Neuronal stem cell (in vitro differentiated cells): ENCODE data around the gene MYEOV.
A peak's percentile ranks its signal among the peaks of the same experiment; 100 is the strongest.

ENCODE experiments used
- DNase-seq: peaks from one replicate; pipeline ENCODE4 v3.0.0-alpha.2; 2013; ENCODE audit warnings: low spot score
- H2AFZ ChIP-seq: one replicate; pipeline ENCODE4 v1.6.1; 2013; ENCODE audit warnings: mild to moderate bottlenecking, low read length, inconsistent platforms
- H2AK5ac ChIP-seq: 2 replicates; pipeline ENCODE4 v1.6.1; 2013; ENCODE audit warnings: low read depth, mild to moderate bottlenecking, inconsistent platforms, low read length, moderate library complexity, mixed read lengths
- H2BK120ac ChIP-seq: 2 replicates; pipeline ENCODE4 v1.6.1; 2013; ENCODE audit warnings: low read depth, mild to moderate bottlenecking, inconsistent platforms, low read length, moderate library complexity, mixed read lengths
- H2BK12ac ChIP-seq: one replicate; pipeline ENCODE4 v1.6.1; 2013; ENCODE audit warnings: low read length, inconsistent platforms
- H2BK15ac ChIP-seq: 2 replicates; pipeline ENCODE4 v1.6.1; 2013; ENCODE audit warnings: mild to moderate bottlenecking, low read length, inconsistent platforms, mixed read lengths
- H2BK5ac ChIP-seq: one replicate; pipeline ENCODE4 v1.6.1; 2013; ENCODE audit warnings: inconsistent platforms, mild to moderate bottlenecking, low read length, moderate library complexity
- H3K14ac ChIP-seq: one replicate; pipeline ENCODE4 v1.6.1; 2013; ENCODE audit warnings: low read length, inconsistent platforms
- H3K18ac ChIP-seq: 2 replicates; pipeline ENCODE4 v1.6.1; 2013; ENCODE audit warnings: low read length, inconsistent platforms
- H3K23ac ChIP-seq: 2 replicates; pipeline ENCODE4 v1.6.1; 2013; ENCODE audit warnings: low read depth, mild to moderate bottlenecking, mixed read lengths, low read length, inconsistent platforms; ENCODE audit not compliant: poor library complexity
- H3K27ac ChIP-seq: replicated peaks from 3 replicates; pipeline ENCODE4 v1.5.1; 2013; ENCODE audit warnings: low read length, inconsistent platforms
- H3K27me3 ChIP-seq, 3 experiments: 2 replicates each; pipeline ENCODE4 v1.6.1; 2013; ENCODE audit warnings: low read length in 3 of 3, mild to moderate bottlenecking in 2 of 3, inconsistent platforms in 1 of 3, low read depth in 1 of 3, mixed read lengths in 1 of 3, moderate library complexity in 1 of 3; ENCODE audit not compliant: control insufficient read depth in 3 of 3, insufficient read depth in 3 of 3
- H3K36me3 ChIP-seq, 2 donors: replicated peaks in 1 of 2; 2 replicates each; pipeline ENCODE4 v1.6.1; 2013; ENCODE audit warnings: low read length in 2 of 2; ENCODE audit not compliant: control insufficient read depth in 2 of 2, insufficient read depth in 2 of 2
- H3K4ac ChIP-seq: 2 replicates; pipeline ENCODE4 v1.6.1; 2013; ENCODE audit warnings: inconsistent platforms, mild to moderate bottlenecking, low read length, moderate library complexity
- H3K4me1 ChIP-seq, 2 donors: 1 replicate in 1 of 2; 2 replicates in 1 of 2; pipeline ENCODE4 v1.6.1; 2013; ENCODE audit warnings: low read length in 2 of 2, low read depth in 1 of 2; ENCODE audit not compliant: control insufficient read depth in 2 of 2, insufficient read depth in 1 of 2
- H3K4me2 ChIP-seq: one replicate; pipeline ENCODE4 v1.6.1; 2013; ENCODE audit warnings: mild to moderate bottlenecking, low read length, inconsistent platforms; ENCODE audit not compliant: insufficient read depth, poor library complexity, severe bottlenecking
- H3K4me3 ChIP-seq, 2 donors: 2 replicates each; pipeline ENCODE4 v1.5.1; 2013; ENCODE audit warnings: low read length in 2 of 2, mild to moderate bottlenecking in 2 of 2, inconsistent platforms in 1 of 2, moderate library complexity in 1 of 2
- H3K79me1 ChIP-seq: one replicate; pipeline ENCODE4 v1.6.1; 2013; ENCODE audit warnings: low read depth, mild to moderate bottlenecking, inconsistent platforms, low read length, moderate library complexity
- H3K9ac ChIP-seq: one replicate; pipeline ENCODE4 v1.6.1; 2013; ENCODE audit warnings: mild to moderate bottlenecking, low read depth, low read length, inconsistent platforms; ENCODE audit not compliant: poor library complexity
- H3K9me3 ChIP-seq, 2 donors: replicated peaks in 1 of 2; 2 replicates each; pipeline versions ENCODE3 to v1.6.1; 2013; ENCODE audit warnings: low read length in 2 of 2, mild to moderate bottlenecking in 2 of 2, inconsistent platforms in 1 of 2, low read depth in 1 of 2, mixed read lengths in 1 of 2, moderate library complexity in 1 of 2; ENCODE audit not compliant: control insufficient read depth in 2 of 2, insufficient read depth in 1 of 2
- H4K8ac ChIP-seq: one replicate; pipeline ENCODE4 v1.6.1; 2013; ENCODE audit warnings: low read depth, mild to moderate bottlenecking, inconsistent platforms, low read length, moderate library complexity
- H4K91ac ChIP-seq: one replicate; pipeline ENCODE4 v1.6.1; 2013; ENCODE audit warnings: low read length, low read depth, mild to moderate bottlenecking, inconsistent platforms; ENCODE audit not compliant: poor library complexity
- WGBS, 2 donors: extraction: QIAGEN DNeasy Blood & Tissue Kit; methylation state at CpG; one replicate each; pipeline ENCODE4 v1.1.7; 2013; ENCODE audit warnings: missing lambda C conversion rate in 2 of 2, mixed read lengths in 1 of 2; ENCODE audit not compliant: insufficient read length in 2 of 2, insufficient replicate concordance in 1 of 2; ENCODE audit errors: extremely low coverage in 2 of 2; 5-methylcytosine and 5-hydroxymethylcytosine counted together

MYEOV gene

GRCh38 chr11:69304686-69305085, 10.7 kb downstream of the MYEOV start:
- Histone ChIP-seq H3K14ac (no peak overlapping the region), H2BK12ac (no peak overlapping the region), H2AFZ (no peak overlapping the region), H3K4me3 (no peak overlapping the region), H3K4me1 (no peaks in the 10 kb centered on the region), H3K23ac (no peak overlapping the region), H2AK5ac (no peak overlapping the region), H4K8ac (no peak overlapping the region), H2BK120ac (no peak overlapping the region), H3K27ac (no peak overlapping the region), H4K91ac (no peak overlapping the region), H2BK15ac (no peak overlapping the region), H3K79me1 (no peaks in the 10 kb centered on the region), H3K9me3 (no peaks in the 10 kb centered on the region), H3K4me2 (no peak overlapping the region), H3K9ac (no peak overlapping the region), H3K18ac (no peak overlapping the region), H3K36me3 (no peaks in the 10 kb centered on the region), H3K4ac (no peak overlapping the region), H3K27me3 (peaks cover 0 to 2% (median 2%) of the 10 kb centered on the region in 3 experiments), H2BK5ac (no peak overlapping the region)
- no peak for DNase-seq
- WGBS, 2 donors, result no CpG with 5 or more reads among the region's 6 CpGs

DNA sequence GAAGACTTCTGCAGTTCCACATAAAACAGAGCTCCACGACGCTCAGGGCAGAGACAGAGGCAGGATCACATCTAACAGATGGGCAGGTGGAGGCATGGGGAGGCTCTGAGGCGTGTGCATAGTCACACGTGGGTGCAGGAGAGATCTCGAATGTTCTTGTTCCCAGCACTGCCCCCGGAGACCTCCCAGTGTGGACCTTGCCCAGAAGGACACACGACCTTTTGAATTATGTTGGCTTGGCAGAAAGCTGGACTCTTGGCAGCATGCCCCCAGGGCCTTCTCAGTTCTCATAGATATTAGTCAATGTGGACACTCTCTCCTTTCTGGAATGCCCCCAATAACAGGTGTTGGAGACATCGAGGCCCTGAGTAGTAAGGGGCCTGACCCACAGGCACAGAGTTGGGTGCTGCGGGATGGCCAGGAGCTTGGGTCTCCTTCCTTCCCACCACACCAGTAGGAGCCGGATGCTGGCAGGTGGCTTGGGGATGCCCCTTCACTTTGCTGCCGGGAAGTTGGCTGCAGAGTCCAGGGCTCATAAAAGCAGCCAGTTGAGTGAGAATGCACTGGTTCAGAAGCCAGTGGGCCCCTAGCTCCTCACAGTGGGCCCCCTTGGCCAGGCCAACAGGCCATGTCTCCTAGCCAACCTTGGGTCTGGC, 12.1 kb downstream of the MYEOV start:
- Histone ChIP-seq H2BK120ac (no peak overlapping the region), H2BK15ac (no peak overlapping the region), H2AFZ (no peak overlapping the region), H3K23ac (no peak overlapping the region), H4K8ac (no peak overlapping the region), H3K18ac (peak overlapping the region; percentile 25), H3K36me3 (no peaks in the 10 kb centered on the region), H3K14ac (no peak overlapping the region), H3K27me3 (peaks cover 0 to 2% (median 0%) of the 10 kb centered on the region in 3 experiments), H2BK5ac (no peak overlapping the region), H3K4me3 (no peak overlapping the region), H3K79me1 (no peaks in the 10 kb centered on the region), H3K27ac (no peak overlapping the region), H3K9ac (no peak overlapping the region), H4K91ac (no peak overlapping the region), H2AK5ac (peak overlapping the region; percentile 42), H3K4me1 (peaks cover 0 to 3% of the 10 kb centered on the region in 2 donors), H3K4ac (no peak overlapping the region), H2BK12ac (no peak overlapping the region), H3K9me3 (no peaks in the 10 kb centered on the region), H3K4me2 (no peak overlapping the region)
- WGBS, 2 donors, result no CpG with 5 or more reads among the region's 11 CpGs
- no peak for DNase-seq

- Histone ChIP-seq H3K4me2 (no peak overlapping the region), H3K4ac (no peak overlapping the region), H3K79me1 (no peaks in the 10 kb centered on the region), H4K8ac (no peak overlapping the region), H3K4me3 (no peak overlapping the region), H2AFZ (no peak overlapping the region), H3K27ac (no peak overlapping the region), H2BK15ac (no peak overlapping the region), H3K4me1 (peaks cover 0 to 3% of the 10 kb centered on the region in 2 donors), H3K9ac (no peak overlapping the region), H3K27me3 (peaks cover 0 to 2% (median 0%) of the 10 kb centered on the region in 3 experiments), H2BK12ac (peak overlapping the region; percentile 69), H3K18ac (no peak overlapping the region), H2AK5ac (no peak overlapping the region), H3K14ac (no peak overlapping the region), H2BK5ac (peak overlapping the region; percentile 16), H3K36me3 (no peaks in the 10 kb centered on the region), H2BK120ac (no peak overlapping the region), H4K91ac (no peak overlapping the region), H3K23ac (no peak overlapping the region), H3K9me3 (no peaks in the 10 kb centered on the region)
- DNase-seq, result no peak
- no CpG with 5 or more reads among the region's 5 CpGs for WGBS, 2 donors
Measured at GRCh38 chr11:69306821-69307220, 12.9 kb downstream of the MYEOV start.

DNA sequence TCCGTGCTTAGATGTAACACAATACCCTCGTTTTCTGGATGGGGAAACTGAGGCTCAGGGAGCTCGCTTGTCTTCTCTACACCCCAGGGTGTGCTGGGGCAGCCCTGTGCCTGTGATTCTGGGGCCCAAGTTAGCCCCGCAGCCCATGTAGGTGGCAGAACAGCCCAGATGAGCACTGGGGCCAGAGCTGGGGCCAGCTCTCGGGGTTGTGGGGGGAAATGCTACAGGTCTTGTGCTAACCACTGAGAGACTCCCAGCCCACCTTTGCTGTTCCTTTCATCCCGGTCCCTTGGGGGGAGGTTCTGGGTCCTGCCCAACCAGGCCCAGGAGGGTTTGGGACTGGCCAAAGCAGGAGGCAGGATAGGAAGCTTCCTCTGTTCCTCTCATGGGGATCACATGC, 13.5 kb downstream of the MYEOV start:
- peaks cover 0 to 2% (median 0%) of the 10 kb centered on the region in 3 experiments for H3K27me3 ChIP-seq
- no peak overlapping the region for H3K23ac ChIP-seq
- no peaks in the 10 kb centered on the region for H3K9me3 ChIP-seq
- H2BK120ac ChIP-seq, result no peak overlapping the region
- H3K36me3 ChIP-seq, result no peaks in the 10 kb centered on the region
- DNase-seq, result no peak
- no peaks in the 10 kb centered on the region for H3K79me1 ChIP-seq
- H3K27ac ChIP-seq, result no peak overlapping the region
- no peak overlapping the region for H3K4me3 ChIP-seq
- H3K4me1 ChIP-seq, result peaks cover 0 to 3% of the 10 kb centered on the region in 2 donors
- peak overlapping the region; percentile 16 for H2BK5ac ChIP-seq
- H3K4me2 ChIP-seq, result no peak overlapping the region
- no peak overlapping the region for H2AK5ac ChIP-seq
- no peak overlapping the region for H3K4ac ChIP-seq
- no peak overlapping the region for H2AFZ ChIP-seq
- H2BK12ac ChIP-seq, result peak overlapping the region; percentile 14
- no peak overlapping the region for H3K14ac ChIP-seq
- H4K8ac ChIP-seq, result no peak overlapping the region
- no CpG with 5 or more reads among the region's 6 CpGs for WGBS, 2 donors
- no peak overlapping the region for H3K9ac ChIP-seq
- H4K91ac ChIP-seq, result no peak overlapping the region
- H3K18ac ChIP-seq, result peak overlapping the region; percentile 22
- H2BK15ac ChIP-seq, result no peak overlapping the region
